Measurements from ENCODE around the gene BCL2A1. TPM values are rescaled to one million over a fixed set of nuclear protein-coding genes. Genes with fewer than 3 reads are reported as not detected.
"Not testable (repeated sequence)": the region's sequence is repeated elsewhere in the genome, so short reads cannot be mapped to it uniquely, and the experiment has no call there.

Gene BCL2A1
- total RNA-seq, 1 experiment from 2014 or later, result 0.44 TPM

DNA sequence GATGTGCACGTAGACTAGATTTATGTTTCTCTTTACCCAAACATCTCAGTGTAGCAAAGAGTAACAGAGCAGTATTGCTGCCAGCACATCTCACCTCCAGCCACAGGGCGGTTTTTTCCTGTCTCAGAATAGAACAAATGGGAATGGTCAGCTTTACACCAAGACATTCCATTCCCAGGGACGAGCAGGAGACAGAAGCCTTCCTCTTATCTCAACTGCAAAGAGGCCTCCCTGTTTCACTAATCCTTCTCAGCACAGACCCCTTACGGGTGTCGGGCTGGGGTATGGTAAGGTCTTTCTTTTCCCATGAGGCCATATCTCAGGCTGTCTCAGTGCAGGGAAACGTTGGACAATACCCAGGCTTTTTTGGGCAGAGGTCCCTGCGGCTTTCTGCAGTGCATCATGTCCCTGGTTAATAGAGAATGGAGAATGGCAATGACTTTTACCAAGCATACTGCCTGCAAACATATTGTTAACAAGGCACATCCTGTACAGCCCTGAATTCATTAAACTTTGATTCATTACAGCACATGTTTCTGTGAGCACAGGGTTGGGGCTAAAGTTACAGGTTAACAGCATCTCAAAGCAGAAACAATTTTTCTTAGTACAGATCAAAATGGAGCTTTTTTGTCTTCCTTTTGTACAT, 35.3 kb downstream of the BCL2A1 start:
- CTCF ChIA-PET; H3K9ac ChIP-seq (ENCODE audit: low read length); H3K4me1 ChIP-seq (ENCODE audit: control insufficient read depth in 1 of 2, insufficient read depth in 2 of 2, low read length in 2 of 2); H3K9me2 ChIP-seq (ENCODE audit: insufficient read depth); H3K27ac ChIP-seq (ENCODE audit: low read depth, low read length); H3K4me2 ChIP-seq (ENCODE audit: low read length); H3K79me2 ChIP-seq (ENCODE audit: insufficient read depth, low read length); H3K9me3 ChIP-seq (ENCODE audit: control insufficient read depth in 1 of 2, insufficient read depth in 1 of 2, low read depth in 1 of 2, low read length in 2 of 2); POLR2A ChIA-PET; RAD21 ChIA-PET (ENCODE audit: low non-redundant PET in 1 of 2, low total read pairs in 2 of 2, uncharacterized antibody in 2 of 2, unreplicated experiment in 2 of 2); H3K27me3 ChIP-seq (ENCODE audit: insufficient read depth, low read length); ATAC-seq; H2AFZ ChIP-seq (ENCODE audit: low read depth, low read length, poor library complexity, severe bottlenecking); H3K36me3 ChIP-seq (ENCODE audit: control insufficient read depth in 1 of 2, insufficient read depth in 2 of 2, low read length in 2 of 2); intact Hi-C loops (cut with micrococcal nuclease); H3K4me3 ChIP-seq (replicated peaks in 1 of 2; ENCODE audit: low read depth in 1 of 2, low read length in 2 of 2); DNase-seq (ENCODE audit: low read depth, low spot score); BruUV-seq (replicated peaks); H4K20me1 ChIP-seq (ENCODE audit: insufficient read depth): not testable (repeated sequence)

GRCh38 chr15:79933231-79933630, 37.8 kb downstream of the BCL2A1 start:
- Histone ChIP-seq H3K9me2 (ENCODE audit: insufficient read depth) (no peaks in the 10 kb centered on the region), H3K9me3 (ENCODE audit: control insufficient read depth in 1 of 2, insufficient read depth in 1 of 2, low read depth in 1 of 2, low read length in 2 of 2) (no peaks in the 10 kb centered on the region), H3K4me1 (ENCODE audit: control insufficient read depth in 1 of 2, insufficient read depth in 2 of 2, low read length in 2 of 2) (no peaks in the 10 kb centered on the region), H3K4me3 (replicated peaks in 1 of 2; ENCODE audit: low read depth in 1 of 2, low read length in 2 of 2) (no peak overlapping the region), H4K20me1 (ENCODE audit: insufficient read depth) (no peaks in the 10 kb centered on the region), H3K36me3 (ENCODE audit: control insufficient read depth in 1 of 2, insufficient read depth in 2 of 2, low read length in 2 of 2) (no peaks in the 10 kb centered on the region), H2AFZ (ENCODE audit: low read depth, low read length, poor library complexity, severe bottlenecking) (no peak overlapping the region), H3K4me2 (ENCODE audit: low read length) (no peak overlapping the region), H3K27ac (ENCODE audit: low read depth, low read length) (no peak overlapping the region), H3K27me3 (ENCODE audit: insufficient read depth, low read length) (no peaks in the 10 kb centered on the region), H3K9ac (ENCODE audit: low read length) (no peak overlapping the region), H3K79me2 (ENCODE audit: insufficient read depth, low read length) (no peaks in the 10 kb centered on the region)
- no peak for ATAC-seq
- no peak for TF ChIP-seq ZNF274 (IDR thresholded peaks at IDR 0.05; ENCODE audit: low read depth, low read length)
- no peak for TF ChIP-seq EZH2phosphoT487 (IDR thresholded peaks at IDR 0.05; ENCODE audit: borderline replicate concordance)
- TF ChIP-seq, protein P1, sequence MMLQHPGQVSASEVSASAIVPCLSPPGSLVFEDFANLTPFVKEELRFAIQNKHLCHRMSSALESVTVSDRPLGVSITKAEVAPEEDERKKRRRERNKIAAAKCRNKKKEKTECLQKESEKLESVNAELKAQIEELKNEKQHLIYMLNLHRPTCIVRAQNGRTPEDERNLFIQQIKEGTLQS (IDR thresholded peaks at IDR 0.05), result no peak
- TF ChIP-seq POLR2A (IDR thresholded peaks at IDR 0.05; ENCODE audit: borderline replicate concordance, extremely low read depth, insufficient read depth, insufficient read length), result no peak
- TF ChIP-seq YY1 (IDR thresholded peaks at IDR 0.05; ENCODE audit: extremely low read depth, insufficient replicate concordance, low read depth, low read length), result no peak
- no peak for TF ChIP-seq FOSL1 (IDR thresholded peaks at IDR 0.05; ENCODE audit: low read depth)
- no peak for TF ChIP-seq SP1 (IDR thresholded peaks at IDR 0.05; ENCODE audit: low read depth)
- no peak for TF ChIP-seq SRF (IDR thresholded peaks at IDR 0.05; ENCODE audit: low read depth)
- TF ChIP-seq, protein P2, sequence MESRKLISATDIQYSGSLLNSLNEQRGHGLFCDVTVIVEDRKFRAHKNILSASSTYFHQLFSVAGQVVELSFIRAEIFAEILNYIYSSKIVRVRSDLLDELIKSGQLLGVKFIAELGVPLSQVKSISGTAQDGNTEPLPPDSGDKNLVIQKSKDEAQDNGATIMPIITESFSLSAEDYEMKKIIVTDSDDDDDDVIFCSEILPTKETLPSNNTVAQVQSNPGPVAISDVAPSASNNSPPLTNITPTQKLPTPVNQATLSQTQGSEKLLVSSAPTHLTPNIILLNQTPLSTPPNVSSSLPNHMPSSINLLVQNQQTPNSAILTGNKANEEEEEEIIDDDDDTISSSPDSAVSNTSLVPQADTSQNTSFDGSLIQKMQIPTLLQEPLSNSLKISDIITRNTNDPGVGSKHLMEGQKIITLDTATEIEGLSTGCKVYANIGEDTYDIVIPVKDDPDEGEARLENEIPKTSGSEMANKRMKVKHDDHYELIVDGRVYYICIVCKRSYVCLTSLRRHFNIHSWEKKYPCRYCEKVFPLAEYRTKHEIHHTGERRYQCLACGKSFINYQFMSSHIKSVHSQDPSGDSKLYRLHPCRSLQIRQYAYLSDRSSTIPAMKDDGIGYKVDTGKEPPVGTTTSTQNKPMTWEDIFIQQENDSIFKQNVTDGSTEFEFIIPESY (IDR thresholded peaks at IDR 0.05; ENCODE audit: extremely low read depth, insufficient replicate concordance, low read length), result no peak
- TF ChIP-seq, protein P3, sequence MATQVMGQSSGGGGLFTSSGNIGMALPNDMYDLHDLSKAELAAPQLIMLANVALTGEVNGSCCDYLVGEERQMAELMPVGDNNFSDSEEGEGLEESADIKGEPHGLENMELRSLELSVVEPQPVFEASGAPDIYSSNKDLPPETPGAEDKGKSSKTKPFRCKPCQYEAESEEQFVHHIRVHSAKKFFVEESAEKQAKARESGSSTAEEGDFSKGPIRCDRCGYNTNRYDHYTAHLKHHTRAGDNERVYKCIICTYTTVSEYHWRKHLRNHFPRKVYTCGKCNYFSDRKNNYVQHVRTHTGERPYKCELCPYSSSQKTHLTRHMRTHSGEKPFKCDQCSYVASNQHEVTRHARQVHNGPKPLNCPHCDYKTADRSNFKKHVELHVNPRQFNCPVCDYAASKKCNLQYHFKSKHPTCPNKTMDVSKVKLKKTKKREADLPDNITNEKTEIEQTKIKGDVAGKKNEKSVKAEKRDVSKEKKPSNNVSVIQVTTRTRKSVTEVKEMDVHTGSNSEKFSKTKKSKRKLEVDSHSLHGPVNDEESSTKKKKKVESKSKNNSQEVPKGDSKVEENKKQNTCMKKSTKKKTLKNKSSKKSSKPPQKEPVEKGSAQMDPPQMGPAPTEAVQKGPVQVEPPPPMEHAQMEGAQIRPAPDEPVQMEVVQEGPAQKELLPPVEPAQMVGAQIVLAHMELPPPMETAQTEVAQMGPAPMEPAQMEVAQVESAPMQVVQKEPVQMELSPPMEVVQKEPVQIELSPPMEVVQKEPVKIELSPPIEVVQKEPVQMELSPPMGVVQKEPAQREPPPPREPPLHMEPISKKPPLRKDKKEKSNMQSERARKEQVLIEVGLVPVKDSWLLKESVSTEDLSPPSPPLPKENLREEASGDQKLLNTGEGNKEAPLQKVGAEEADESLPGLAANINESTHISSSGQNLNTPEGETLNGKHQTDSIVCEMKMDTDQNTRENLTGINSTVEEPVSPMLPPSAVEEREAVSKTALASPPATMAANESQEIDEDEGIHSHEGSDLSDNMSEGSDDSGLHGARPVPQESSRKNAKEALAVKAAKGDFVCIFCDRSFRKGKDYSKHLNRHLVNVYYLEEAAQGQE (IDR thresholded peaks at IDR 0.05; ENCODE audit: low read depth), result no peak
- no peak for TF ChIP-seq RAD21 (IDR thresholded peaks at IDR 0.05; ENCODE audit: low read depth)
- POLR2A ChIA-PET, result interaction anchor here (1.9 kb wide), 1 partner anchor 10 kb away, joined by 6 read pairs; no protein-coding TSS in a partner anchor
- intact Hi-C loops (cut with micrococcal nuclease), result no loop called here
- CTCF ChIA-PET, result no interaction called here
- no TSS peak for BruUV-seq (replicated peaks)
- RAD21 ChIA-PET (ENCODE audit: low non-redundant PET in 1 of 2, low total read pairs in 2 of 2, uncharacterized antibody in 2 of 2, unreplicated experiment in 2 of 2), result no interaction called here
- DNase-seq (ENCODE audit: low read depth, low spot score), result no peak
